Breast epithelium (tissue), 3 donors: ENCODE data around the gene ZNF324.

Source experiments
- POLR2AphosphoS5 ChIP-seq, 3 donors: sonication (generic); formaldehyde crosslinking; IDR thresholded peaks; one replicate each; pipeline ENCODE4 v1.6.1; 2017; ENCODE audit warnings: antibody characterized with exemption in 3 of 3
- TF ChIP-seq, protein P1 (sequence below), 3 donors: fragments of 450-650 bp; IDR thresholded peaks; one replicate each; pipeline ENCODE4 v1.5.1; 2016 to 2017; ENCODE audit warnings: antibody characterized with exemption in 3 of 3, mild to moderate bottlenecking in 3 of 3, moderate library complexity in 3 of 3

DNA sequence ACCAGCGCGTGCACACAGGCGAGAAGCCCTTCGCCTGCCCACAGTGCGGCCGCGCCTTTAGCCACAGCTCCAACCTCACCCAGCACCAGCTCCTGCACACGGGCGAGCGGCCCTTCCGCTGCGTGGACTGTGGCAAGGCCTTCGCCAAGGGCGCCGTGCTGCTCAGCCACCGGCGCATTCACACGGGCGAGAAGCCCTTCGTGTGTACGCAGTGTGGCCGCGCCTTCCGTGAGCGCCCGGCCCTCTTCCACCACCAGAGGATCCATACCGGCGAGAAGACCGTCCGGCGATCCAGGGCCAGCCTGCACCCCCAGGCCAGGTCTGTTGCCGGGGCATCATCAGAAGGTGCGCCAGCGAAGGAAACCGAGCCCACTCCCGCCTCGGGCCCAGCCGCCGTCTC is 4.9 kb downstream of the ZNF324 start:
- TF ChIP-seq, protein P1, sequence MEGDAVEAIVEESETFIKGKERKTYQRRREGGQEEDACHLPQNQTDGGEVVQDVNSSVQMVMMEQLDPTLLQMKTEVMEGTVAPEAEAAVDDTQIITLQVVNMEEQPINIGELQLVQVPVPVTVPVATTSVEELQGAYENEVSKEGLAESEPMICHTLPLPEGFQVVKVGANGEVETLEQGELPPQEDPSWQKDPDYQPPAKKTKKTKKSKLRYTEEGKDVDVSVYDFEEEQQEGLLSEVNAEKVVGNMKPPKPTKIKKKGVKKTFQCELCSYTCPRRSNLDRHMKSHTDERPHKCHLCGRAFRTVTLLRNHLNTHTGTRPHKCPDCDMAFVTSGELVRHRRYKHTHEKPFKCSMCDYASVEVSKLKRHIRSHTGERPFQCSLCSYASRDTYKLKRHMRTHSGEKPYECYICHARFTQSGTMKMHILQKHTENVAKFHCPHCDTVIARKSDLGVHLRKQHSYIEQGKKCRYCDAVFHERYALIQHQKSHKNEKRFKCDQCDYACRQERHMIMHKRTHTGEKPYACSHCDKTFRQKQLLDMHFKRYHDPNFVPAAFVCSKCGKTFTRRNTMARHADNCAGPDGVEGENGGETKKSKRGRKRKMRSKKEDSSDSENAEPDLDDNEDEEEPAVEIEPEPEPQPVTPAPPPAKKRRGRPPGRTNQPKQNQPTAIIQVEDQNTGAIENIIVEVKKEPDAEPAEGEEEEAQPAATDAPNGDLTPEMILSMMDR (IDR thresholded peaks at IDR 0.05), result no peak
- no peak for TF ChIP-seq POLR2AphosphoS5 (IDR thresholded peaks at IDR 0.05)
